GM06990 (cell line): ENCODE data around the gene INKA1.

Experiments used
- DNase-seq: peaks from one replicate; pipeline ENCODE4 v3.0.0-alpha.2; 2011; ENCODE audit not compliant: insufficient read length; ENCODE audit errors: extremely low read depth
- H3K27me3 ChIP-seq: replicated peaks from 2 replicates; pipeline ENCODE4 v1.6.0; 2011; ENCODE audit warnings: low read length; ENCODE audit not compliant: control insufficient read depth, insufficient read depth
- H3K36me3 ChIP-seq: 2 replicates; pipeline ENCODE4 v1.5.1; 2011; ENCODE audit warnings: low read length; ENCODE audit not compliant: control insufficient read depth, insufficient read depth
- H3K4me3 ChIP-seq: replicated peaks from 2 replicates; pipeline ENCODE4 v1.5.1; 2011; ENCODE audit warnings: low read depth, mild to moderate bottlenecking, control low read depth, low read length
- TF ChIP-seq, protein P1 (sequence below): IDR thresholded peaks from 2 replicates; pipeline ENCODE4 v1.5.1; 2011; ENCODE audit warnings: low read length, control low read depth, mild to moderate bottlenecking, inconsistent platforms; ENCODE audit not compliant: insufficient read depth, poor library complexity, severe bottlenecking

Gene INKA1

GRCh38 chr3:49790626-49791411 is 12.2 kb upstream of the INKA1 start:
- Histone ChIP-seq H3K27me3 (no peaks in the 10 kb centered on the region), H3K4me3 (no peak overlapping the region), H3K36me3 (no peaks in the 10 kb centered on the region)
- TF ChIP-seq, protein P1, sequence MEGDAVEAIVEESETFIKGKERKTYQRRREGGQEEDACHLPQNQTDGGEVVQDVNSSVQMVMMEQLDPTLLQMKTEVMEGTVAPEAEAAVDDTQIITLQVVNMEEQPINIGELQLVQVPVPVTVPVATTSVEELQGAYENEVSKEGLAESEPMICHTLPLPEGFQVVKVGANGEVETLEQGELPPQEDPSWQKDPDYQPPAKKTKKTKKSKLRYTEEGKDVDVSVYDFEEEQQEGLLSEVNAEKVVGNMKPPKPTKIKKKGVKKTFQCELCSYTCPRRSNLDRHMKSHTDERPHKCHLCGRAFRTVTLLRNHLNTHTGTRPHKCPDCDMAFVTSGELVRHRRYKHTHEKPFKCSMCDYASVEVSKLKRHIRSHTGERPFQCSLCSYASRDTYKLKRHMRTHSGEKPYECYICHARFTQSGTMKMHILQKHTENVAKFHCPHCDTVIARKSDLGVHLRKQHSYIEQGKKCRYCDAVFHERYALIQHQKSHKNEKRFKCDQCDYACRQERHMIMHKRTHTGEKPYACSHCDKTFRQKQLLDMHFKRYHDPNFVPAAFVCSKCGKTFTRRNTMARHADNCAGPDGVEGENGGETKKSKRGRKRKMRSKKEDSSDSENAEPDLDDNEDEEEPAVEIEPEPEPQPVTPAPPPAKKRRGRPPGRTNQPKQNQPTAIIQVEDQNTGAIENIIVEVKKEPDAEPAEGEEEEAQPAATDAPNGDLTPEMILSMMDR = no peak
- no peak for DNase-seq

DNA sequence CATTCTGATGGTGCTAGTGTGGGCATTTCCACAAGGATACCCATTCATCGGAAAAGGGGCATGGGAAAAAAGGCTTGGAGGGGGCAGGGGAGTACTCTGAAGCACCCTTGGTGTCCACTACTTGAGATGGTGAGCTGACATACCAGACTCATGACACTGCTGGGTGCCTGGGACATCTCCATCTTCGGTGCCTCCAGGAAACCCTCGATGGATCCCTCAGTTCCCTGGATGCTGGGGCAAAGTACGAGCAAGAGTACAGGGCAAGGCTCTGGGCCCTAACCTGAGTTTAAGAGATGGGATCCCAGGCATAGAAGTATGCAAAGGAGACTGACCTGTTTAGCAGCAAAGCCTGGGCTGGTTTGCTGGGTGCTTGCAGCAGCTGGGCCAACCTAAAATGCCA is 11.5 kb upstream of the INKA1 start:
- no peaks in the 10 kb centered on the region for H3K36me3 ChIP-seq
- DNase-seq = no peak
- no peak overlapping the region for H3K4me3 ChIP-seq
- no peaks in the 10 kb centered on the region for H3K27me3 ChIP-seq
- TF ChIP-seq, protein P1 = no peak

DNA sequence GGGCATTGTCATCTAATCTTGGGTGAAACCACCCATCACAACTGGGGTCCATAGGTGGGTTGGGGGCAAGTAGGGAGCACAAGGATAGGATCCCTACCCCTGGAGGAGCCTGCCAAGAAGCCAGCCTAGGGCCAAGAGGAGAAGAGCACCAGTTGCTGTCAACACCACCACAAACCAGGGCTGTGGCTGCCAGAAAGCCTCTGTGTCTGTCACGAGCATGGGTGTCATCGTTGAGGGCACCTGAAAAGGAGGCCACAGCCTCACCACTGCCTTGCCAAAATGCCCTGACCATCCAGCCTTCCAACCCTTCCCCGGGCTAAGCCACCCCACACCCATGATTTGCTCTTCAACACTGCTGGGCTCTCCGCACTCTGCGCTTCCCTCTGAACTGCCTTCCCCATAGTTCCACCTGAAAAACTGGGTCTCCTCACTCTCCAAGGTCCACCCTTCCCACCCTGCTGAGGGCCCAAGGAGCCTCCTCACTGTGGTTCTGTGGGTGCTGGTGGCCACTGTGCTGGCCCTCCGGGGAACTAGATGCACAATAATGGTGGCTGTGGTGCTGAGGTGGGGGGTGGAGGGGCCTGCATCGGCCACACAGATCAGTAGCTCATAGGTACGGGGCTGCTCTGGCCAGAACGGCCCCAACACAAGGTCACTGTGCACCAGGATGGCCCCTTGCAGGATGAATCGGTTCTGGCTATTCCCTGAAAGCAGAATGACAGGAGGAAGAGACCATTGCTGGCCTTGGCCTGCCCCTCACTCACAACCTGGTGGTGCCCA is 10.5 kb upstream of the INKA1 start:
- DNase-seq = no peak
- H3K27me3 ChIP-seq = no peaks in the 10 kb centered on the region
- H3K36me3 ChIP-seq = no peaks in the 10 kb centered on the region
- no peak overlapping the region for H3K4me3 ChIP-seq
- TF ChIP-seq, protein P1 = no peak

- H3K4me3 ChIP-seq = no peak overlapping the region
- TF ChIP-seq, protein P1 = no peak
- no peak for DNase-seq
- H3K36me3 ChIP-seq = no peaks in the 10 kb centered on the region
- H3K27me3 ChIP-seq = no peaks in the 10 kb centered on the region
Observed at GRCh38 chr3:49793486-49794085, 9.5 kb upstream of the INKA1 start.

DNA sequence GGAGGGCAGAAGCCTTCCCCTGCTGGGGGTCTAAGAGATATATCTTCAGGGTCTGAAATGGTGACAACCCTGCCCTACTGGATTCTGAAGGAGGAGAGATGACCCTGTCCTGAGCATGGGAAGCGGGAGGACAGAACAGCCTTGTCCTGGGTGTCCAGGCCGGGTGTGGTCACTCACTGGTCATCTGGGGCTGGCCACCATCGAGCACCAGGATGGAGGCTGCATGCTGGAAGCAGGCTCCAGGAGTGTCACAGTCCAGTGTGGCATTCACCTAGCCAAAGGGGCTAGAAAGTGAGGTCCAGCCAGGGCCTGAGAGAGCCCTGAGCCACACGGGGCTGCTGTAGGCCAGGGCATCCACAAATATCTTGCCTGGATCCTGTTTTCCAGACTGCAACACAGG is 8.6 kb upstream of the INKA1 start:
- H3K27me3 ChIP-seq = no peaks in the 10 kb centered on the region
- H3K36me3 ChIP-seq = no peaks in the 10 kb centered on the region
- TF ChIP-seq, protein P1 = no peak
- DNase-seq = no peak
- H3K4me3 ChIP-seq = no peak overlapping the region
